Right lobe of liver (tissue), 4 donors: ENCODE data around the gene CCDC81.

ENCODE experiments used
- POLR2A ChIP-seq: fragments of 450-650 bp; IDR thresholded peaks from one replicate; pipeline ENCODE4 v1.6.1; 2017; ENCODE audit warnings: antibody characterized with exemption, mild to moderate bottlenecking
- TF ChIP-seq, protein P1 (sequence below), 4 donors: fragments of 200-600 bp in 3 of 4; fragments of 450-650 bp in 1 of 4; IDR thresholded peaks; one replicate each; pipeline versions ENCODE4 v1.5.1 to v1.8.0; 2016 to 2022; ENCODE audit warnings: antibody characterized with exemption in 4 of 4, mild to moderate bottlenecking in 2 of 4
- donor health status: DM: no; HTN: no; CAD: no.
- donor health status: DM: no; HTN: no; CAD: no.
- donor health status: DM: no; HTN: yes; CAD: no.

DNA sequence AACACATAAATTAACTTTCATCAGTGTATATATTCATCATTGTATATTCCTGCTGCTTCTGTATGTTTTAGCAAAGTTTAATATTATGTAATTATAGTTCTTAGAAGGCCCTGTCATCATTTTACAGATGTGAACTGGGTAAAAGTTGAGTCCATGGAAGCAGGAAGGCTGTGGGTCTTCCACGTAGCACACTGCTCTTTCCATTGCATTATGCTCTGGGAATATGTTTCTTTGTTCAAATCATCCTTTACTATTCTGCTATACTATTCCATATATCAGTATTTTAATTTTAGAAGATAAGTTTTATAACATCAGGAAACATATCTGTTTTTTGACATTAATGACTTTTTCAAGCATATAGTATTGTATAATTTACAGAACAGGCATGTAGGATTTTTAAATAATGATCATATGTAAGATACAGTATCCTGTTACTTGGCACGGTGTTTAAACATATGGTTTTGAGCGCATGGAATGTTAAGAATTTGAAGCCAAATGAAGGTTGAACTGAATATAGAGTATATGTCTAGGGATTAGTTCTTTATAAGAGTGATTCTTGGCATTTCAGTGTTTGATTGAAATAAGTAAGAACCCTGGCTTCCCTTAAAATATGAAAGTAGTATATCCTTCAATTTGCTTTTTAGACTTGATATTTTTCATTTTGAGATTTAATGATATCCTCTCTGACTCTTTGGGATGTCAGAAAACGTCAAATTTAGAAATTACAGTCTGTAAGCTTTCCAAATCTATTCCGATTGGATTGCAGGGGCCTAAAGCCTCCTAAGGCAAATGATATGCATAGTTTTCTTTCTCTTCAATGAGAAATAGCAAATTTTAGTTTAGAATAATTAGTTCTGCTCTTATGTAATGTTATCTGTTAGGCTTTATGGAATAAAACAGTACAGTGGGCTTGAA lies 8.6 kb downstream of the CCDC81 start:
- TF ChIP-seq POLR2A = no peak
- TF ChIP-seq, protein P1, sequence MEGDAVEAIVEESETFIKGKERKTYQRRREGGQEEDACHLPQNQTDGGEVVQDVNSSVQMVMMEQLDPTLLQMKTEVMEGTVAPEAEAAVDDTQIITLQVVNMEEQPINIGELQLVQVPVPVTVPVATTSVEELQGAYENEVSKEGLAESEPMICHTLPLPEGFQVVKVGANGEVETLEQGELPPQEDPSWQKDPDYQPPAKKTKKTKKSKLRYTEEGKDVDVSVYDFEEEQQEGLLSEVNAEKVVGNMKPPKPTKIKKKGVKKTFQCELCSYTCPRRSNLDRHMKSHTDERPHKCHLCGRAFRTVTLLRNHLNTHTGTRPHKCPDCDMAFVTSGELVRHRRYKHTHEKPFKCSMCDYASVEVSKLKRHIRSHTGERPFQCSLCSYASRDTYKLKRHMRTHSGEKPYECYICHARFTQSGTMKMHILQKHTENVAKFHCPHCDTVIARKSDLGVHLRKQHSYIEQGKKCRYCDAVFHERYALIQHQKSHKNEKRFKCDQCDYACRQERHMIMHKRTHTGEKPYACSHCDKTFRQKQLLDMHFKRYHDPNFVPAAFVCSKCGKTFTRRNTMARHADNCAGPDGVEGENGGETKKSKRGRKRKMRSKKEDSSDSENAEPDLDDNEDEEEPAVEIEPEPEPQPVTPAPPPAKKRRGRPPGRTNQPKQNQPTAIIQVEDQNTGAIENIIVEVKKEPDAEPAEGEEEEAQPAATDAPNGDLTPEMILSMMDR (IDR thresholded peaks at IDR 0.05) = no peak
